ENCODE data around the gene TCERG1L.
"Not testable (repeated sequence)": the region's sequence is repeated elsewhere in the genome, so short reads cannot be mapped to it uniquely, and the experiment has no call there.

Gene TCERG1L

GRCh38 chr10:131311661-131312477, at the start of gene TCERG1L:
Gene TCERG1L, minus strand, starts transcription at chr10:131311721. Its CDS starts 86 bp downstream, at chr10:131311635.
- peak; percentile 65 for DNase-seq

GRCh38 chr10:131358741-131359442, 47.4 kb upstream of the TCERG1L start:
- no peak for DNase-seq

- no peak for DNase-seq
These were observed 44.9 kb upstream of the TCERG1L start for GRCh38 chr10:131356442-131356841.

- no peak for DNase-seq
These were observed 44.4 kb upstream of the TCERG1L start for GRCh38 chr10:131355881-131356280.

- no peak for DNase-seq
These were observed 43.5 kb upstream of the TCERG1L start for GRCh38 chr10:131355056-131355455.

- DNase-seq: no peak
These were observed 42.9 kb upstream of the TCERG1L start for GRCh38 chr10:131354380-131354779.

GRCh38 chr10:131352765-131353290, 41.3 kb upstream of the TCERG1L start:
- DNase-seq: no peak

- no peak for DNase-seq
These were observed 39.1 kb upstream of the TCERG1L start for GRCh38 chr10:131350660-131351059.

- no peak for DNase-seq
These were observed 38.7 kb upstream of the TCERG1L start for GRCh38 chr10:131350245-131350644.

GRCh38 chr10:131346456-131346855, 34.9 kb upstream of the TCERG1L start:
- DNase-seq: no peak

- no peak for DNase-seq
These were observed 34.2 kb upstream of the TCERG1L start for GRCh38 chr10:131345691-131346090.

- no peak for DNase-seq
These were observed 33.2 kb upstream of the TCERG1L start for GRCh38 chr10:131344747-131345146.

GRCh38 chr10:131337741-131338140, 26.2 kb upstream of the TCERG1L start:
- DNase-seq: no peak

- DNase-seq: no peak
These were observed 21.3 kb upstream of the TCERG1L start for GRCh38 chr10:131332821-131333220.

- DNase-seq: no peak
These were observed 12.4 kb upstream of the TCERG1L start for GRCh38 chr10:131323880-131324279.

GRCh38 chr10:131323025-131323424, 11.5 kb upstream of the TCERG1L start:
- peak; percentile 46 for DNase-seq

GRCh38 chr10:131322575-131322974, 11.1 kb upstream of the TCERG1L start:
- DNase-seq: not testable (repeated sequence)

- no peak for DNase-seq
These were observed 9.5 kb upstream of the TCERG1L start for GRCh38 chr10:131320860-131321604.

- no peak for DNase-seq
These were observed 7.3 kb upstream of the TCERG1L start for GRCh38 chr10:131318814-131319213.

- no peak for DNase-seq
These were observed 6.8 kb upstream of the TCERG1L start for GRCh38 chr10:131318291-131318690.

- DNase-seq: no peak
These were observed 5.0 kb upstream of the TCERG1L start for GRCh38 chr10:131316321-131317075.

GRCh38 chr10:131315344-131315743, 3.8 kb upstream of the TCERG1L start:
- no peak for DNase-seq
